Middle frontal gyrus (tissue), 1 donor: ENCODE data around the gene SRPX2.
A peak's percentile ranks its signal among the peaks of the same experiment; 100 is the strongest.

Source experiments
- DNase-seq: peaks from one replicate; pipeline ENCODE4 v3.0.0-alpha.2; 2015; ENCODE audit warnings: low spot score; ENCODE audit errors: extremely low spot score

The SRPX2 gene, protein sequence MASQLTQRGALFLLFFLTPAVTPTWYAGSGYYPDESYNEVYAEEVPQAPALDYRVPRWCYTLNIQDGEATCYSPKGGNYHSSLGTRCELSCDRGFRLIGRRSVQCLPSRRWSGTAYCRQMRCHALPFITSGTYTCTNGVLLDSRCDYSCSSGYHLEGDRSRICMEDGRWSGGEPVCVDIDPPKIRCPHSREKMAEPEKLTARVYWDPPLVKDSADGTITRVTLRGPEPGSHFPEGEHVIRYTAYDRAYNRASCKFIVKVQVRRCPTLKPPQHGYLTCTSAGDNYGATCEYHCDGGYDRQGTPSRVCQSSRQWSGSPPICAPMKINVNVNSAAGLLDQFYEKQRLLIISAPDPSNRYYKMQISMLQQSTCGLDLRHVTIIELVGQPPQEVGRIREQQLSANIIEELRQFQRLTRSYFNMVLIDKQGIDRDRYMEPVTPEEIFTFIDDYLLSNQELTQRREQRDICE

GRCh38 chrX:100643956-100644860 is at the start of gene SRPX2:
SRPX2 (plus strand) TSS chrX:100644199; CDS start chrX:100646323, 2,124 bp downstream.
- no peak for DNase-seq

GRCh38 chrX:100596601-100597000 is 47.4 kb upstream of the SRPX2 start:
- no peak for DNase-seq

DNA sequence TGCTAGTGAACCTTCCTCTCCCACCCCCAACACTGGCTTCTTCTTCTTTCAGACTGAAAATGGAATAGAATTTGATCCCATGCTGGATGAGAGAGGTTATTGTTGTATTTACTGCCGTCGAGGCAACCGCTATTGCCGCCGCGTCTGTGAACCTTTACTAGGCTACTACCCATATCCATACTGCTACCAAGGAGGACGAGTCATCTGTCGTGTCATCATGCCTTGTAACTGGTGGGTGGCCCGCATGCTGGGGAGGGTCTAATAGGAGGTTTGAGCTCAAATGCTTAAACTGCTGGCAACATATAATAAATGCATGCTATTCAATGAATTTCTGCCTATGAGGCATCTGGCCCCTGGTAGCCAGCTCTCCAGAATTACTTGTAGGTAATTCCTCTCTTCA is 44.5 kb upstream of the SRPX2 start:
- no peak for DNase-seq

GRCh38 chrX:100600340-100600739 is 43.7 kb upstream of the SRPX2 start:
- no peak for DNase-seq

DNA sequence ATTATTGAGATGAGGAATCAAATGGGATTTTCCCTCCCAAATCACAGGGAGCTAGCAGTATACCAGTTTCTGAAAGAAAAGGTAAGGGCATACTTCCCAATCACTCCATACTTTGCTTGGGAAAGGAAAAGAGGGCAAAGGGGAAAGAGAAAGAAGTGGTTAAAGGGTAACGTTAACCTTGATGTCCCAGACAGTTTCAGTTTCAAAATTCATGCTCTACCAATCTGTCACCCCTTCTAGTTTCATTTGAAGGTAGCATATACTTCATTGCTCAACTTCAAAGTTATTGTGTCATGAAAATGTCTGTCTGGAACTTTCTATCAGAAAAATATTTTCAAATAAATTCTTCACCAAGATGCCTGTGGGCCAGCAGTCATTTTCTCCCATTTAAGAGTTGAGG is 43.2 kb upstream of the SRPX2 start:
- DNase-seq = no peak

GRCh38 chrX:100606753-100607152 is 37.2 kb upstream of the SRPX2 start:
- no peak for DNase-seq

DNA sequence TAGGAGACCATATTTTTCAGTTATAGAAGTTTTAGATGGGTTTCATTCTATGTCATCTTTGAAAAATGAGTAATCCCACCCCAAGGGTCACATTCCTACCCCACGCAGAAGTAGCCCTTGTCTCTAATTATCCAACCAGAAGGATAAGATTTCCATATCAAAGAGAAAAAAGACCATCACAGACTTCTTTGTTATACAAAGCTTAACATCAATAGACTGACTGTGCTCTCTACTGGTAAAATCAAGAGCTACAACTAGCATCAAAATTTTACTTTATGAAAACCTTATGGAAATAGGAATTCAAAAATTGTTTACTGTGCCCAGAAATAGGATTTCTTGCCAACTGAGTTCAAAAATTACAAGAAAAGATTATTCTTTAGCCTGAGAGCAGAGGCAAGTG is 34.4 kb upstream of the SRPX2 start:
- DNase-seq = no peak

- DNase-seq = no peak
Measured at GRCh38 chrX:100611951-100612350, 32.0 kb upstream of the SRPX2 start.

DNA sequence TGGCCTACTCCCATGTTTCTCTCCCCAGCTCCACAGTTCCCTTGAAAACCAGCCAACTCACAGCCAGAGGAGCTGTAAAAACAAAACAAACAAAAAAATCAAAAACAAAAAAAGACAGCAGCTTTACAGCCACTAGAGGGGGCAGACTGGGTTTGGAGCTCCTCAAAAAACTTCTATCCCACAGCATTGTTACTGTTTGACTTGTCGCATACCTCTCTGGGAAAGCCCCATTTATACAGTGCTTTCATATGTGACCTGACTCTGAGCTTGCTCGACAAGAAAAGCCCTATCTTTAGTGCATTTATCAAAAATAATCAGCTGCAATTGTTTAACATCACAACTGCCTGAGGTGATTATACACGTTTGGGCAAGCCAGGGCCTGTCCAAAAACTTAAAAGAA is 29.0 kb upstream of the SRPX2 start:
- no peak for DNase-seq

- DNase-seq = no peak
Measured at GRCh38 chrX:100623001-100623400, 21.0 kb upstream of the SRPX2 start.

- no peak for DNase-seq
Measured at GRCh38 chrX:100625985-100626491, 18.0 kb upstream of the SRPX2 start.

GRCh38 chrX:100635040-100635439 is 9.0 kb upstream of the SRPX2 start:
- DNase-seq = no peak

DNA sequence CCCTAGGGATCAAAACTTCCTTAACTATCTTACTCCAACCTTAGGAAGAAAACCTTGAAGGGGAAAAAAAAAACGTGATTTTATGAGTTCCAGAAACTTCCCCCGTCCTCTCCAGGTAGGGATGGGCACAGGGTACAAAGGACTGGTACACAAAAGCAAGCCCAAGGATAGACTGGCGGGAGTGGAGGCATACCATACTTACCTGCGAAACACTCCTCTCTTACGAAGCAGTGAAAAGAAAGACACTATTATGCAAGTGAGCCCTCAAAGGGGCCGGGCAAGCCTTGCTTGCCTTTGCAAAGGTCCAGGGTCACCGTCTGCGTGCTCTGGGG is 8.0 kb upstream of the SRPX2 start:
- no peak for DNase-seq

- DNase-seq = peak; percentile 56
Measured at GRCh38 chrX:100636321-100636991, 7.5 kb upstream of the SRPX2 start, which contains the start of gene TSPAN6. TSPAN6 (minus strand) TSS chrX:100636806; CDS start chrX:100636694, 112 bp downstream.

DNA sequence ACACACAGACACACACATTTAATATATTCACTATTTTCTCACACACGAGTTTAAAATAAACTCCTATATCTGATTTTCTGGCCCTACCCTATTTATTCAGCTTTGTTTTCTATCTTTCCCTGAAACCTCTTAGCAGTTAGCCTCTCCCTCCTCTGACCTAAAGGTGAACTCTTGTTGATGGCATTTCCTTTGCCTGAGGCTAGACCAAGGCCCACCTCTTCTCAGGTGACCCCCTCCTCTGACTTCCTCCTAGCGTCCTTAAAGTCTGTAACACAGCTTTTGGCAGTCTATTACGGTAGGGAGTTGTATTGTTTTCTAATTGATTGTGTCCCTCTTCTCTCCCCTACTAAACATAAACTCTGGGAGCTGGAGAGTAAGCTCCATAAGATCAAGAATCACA is 1.7 kb upstream of the SRPX2 start:
- DNase-seq = no peak

DNA sequence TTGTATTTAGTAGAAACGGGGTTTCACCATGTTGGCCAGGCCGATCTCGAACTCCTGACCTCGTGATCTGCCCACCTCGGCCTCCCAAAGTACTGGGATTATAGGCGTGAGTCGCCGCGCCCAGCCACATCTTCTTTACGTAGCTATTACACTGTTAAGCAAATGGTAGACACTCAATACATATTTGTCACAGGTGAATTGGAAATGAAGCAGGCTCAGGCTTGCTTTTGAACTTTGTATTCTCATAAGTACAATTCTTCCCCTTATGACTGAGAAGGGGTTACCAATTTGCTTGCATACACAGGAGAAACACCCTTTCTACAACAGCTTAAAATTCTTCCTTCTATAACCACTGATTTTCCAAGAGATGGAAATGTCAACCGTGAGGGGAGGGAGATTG is 787 bp upstream of the SRPX2 start:
- DNase-seq = no peak

- no peak for DNase-seq
Measured at GRCh38 chrX:100645106-100645505, 1.1 kb downstream of the SRPX2 start.

GRCh38 chrX:100647095-100647494 is 3.1 kb downstream of the SRPX2 start:
- no peak for DNase-seq

- DNase-seq = no peak
Measured at GRCh38 chrX:100647739-100648138, 3.7 kb downstream of the SRPX2 start.

- DNase-seq = no peak
Measured at GRCh38 chrX:100648458-100649417, 4.7 kb downstream of the SRPX2 start.
